ENCODE measurements around the gene PLCD1.
"Not testable (repeated sequence)": the region's sequence is repeated elsewhere in the genome, so short reads cannot be mapped to it uniquely, and the experiment has no call there.

PLCD1 gene

DNA sequence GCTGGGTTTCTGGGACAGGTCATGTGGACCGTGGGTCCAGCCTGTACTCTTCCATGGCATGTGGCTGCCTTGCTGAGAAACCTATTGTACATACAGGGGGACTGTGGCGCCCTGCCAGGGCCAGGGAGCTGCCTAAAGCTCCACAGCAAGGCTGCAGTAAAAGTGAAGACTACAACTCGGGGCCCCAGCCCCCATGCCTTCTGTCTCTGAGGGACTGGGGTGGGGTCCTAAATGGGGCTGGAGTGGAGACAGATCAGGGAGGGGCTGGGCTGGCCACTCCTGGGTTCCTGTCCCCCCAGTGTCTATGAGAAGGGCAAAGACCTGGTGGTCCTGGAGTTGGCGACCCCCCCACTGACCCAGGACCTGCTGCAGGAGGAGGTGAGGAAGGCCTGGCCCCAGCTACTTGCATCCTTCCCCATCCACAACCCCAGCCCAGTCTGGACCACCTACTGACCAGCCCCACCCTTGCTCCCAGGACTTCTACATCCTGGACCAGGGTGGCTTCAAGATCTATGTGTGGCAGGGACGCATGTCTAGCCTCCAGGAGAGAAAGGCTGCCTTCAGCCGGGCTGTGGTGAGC lies 31.6 kb downstream of the PLCD1 start:
- no peak for DNase-seq

GRCh38 chr3:37997342-37997741 lies 32.1 kb downstream of the PLCD1 start:
- no peak for DNase-seq

DNA sequence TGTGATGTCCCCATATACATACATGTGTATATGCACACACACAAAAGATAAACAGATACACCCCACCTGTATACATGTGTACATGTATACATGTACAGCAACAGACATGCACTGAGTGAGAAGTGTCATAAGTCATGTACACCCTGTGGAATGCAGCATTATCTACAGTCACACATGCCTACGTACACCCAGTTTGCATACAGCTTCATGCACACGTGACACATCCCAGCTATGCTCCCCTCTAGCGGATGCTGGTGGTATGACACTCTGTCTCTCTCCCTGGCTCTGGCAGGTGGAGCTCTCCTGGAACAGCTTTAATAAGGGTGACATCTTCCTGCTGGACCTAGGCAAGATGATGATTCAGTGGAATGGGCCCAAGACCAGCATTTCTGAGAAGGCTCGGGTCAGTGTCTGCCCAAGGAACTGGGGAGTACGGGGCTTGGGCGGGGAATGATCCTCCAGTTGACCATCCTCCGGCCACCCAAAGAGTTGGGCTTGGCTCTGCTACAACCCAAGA lies 32.6 kb downstream of the PLCD1 start:
- DNase-seq = peak; percentile 93

DNA sequence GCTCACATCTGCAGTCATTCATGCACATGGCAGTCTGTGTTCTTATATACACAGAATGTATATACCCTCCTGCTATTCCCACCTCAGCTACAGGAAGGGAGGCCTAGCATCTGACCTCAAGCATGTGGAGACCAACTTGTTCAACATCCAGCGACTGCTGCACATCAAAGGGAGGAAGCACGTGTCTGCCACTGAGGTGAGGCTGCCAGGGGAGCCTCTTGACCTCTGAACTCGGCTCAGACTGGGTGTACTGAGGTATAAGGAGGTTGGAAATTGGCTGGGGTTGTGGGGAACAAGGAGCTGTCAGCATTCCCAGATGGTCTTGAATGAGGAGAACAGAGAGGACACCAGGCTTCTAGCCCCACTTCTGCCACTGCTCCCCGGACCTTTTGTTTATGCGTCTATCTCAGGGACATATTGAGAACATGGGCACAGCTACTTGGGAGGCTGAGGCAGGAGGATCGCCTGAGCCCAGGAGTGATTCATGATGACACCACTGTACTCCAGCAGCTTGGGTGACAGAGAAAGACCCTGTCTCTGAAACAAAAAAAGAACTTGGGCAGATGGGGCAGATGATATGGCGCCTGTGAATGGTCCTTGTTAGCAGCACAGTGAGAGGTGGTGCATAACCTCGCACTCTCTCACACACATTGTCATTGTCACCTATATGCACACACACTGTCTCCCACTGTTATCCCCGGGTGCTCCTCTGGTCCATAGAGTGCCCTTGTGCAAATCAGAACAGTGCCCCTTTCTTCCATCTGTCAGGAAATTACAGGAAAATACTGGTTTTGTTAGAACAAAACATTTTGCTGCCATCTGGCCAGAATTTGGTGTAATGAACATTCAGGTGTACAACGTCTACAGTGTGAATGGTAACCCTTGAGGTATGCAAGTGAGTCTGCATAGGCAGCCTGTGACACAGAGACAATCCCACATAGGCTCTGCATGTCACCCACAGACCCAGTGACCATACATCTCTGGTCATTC lies 33.5 kb downstream of the PLCD1 start:
- no peak for DNase-seq

DNA sequence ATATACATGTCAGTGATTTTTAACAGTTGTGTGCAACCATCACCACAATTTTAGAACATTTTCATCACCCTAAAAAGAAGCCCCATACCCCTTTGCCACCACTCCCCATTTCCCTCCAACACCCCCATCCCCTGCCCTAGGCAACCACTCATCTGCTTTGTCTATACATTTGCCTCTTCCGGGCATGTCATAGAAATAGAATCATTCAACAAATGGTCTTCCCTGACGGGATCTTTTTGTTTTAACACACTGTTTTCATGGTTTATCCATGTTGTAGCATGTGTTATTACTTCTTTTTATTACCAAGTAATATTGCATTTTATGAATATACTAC lies 34.8 kb downstream of the PLCD1 start:
- DNase-seq = no peak

DNA sequence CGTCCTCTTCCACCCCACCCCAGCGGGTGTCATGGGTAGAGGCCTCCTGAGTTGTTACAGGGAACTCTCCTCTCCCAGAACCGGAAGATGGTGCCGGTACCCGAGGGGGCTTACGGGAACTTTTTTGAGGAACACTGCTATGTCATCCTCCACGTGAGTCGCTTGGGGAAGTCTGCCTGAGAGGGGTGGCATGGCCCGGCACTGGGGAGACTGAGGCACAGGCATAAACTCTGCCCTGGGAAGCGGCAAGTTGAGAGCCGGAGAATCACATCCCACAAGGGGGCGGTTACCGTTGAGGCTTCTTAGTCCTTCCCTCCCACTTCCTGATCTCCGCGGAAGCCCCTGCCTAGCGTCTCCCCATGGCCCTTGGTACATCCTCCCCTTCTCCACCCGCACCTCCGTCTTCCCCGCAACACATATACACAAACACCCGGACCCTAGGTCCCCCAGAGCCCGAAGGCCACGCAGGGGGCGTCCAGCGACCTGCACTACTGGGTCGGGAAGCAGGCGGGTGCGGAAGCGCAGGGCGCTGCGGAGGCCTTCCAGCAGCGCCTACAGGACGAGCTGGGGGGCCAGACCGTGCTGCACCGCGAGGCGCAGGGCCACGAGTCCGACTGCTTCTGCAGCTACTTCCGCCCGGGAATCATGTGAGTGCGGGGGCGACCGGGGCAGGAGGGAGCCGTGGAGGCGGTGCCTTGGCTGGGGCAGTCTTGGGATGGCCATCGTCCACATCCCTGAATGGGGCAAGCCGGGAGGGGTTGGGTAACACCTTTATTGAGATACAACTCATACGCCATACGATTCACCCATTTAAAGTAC lies 35.4 kb downstream of the PLCD1 start:
- DNase-seq = peak; percentile 92

GRCh38 chr3:37993460-37993819 lies 36.0 kb downstream of the PLCD1 start:
- no peak for DNase-seq

DNA sequence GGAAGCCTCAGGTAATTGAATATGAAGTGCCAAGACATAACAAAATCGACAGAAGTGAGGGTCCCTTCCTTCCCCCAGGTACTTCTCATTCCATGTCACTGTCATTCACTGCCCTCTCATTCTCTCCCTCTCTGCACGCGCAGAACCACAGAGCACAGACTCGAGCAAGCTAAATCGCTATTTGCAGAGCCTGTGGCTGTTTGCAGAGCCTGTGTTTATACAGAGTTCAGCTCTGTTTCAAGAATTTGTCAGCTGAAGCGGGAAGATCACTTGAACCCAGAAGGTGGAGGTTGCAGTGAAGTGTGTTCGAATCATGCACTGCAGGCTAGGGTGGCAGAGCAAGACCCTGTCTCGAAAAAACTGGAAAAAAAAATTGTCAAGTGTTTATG lies 36.4 kb downstream of the PLCD1 start:
- DNase-seq = no peak

DNA sequence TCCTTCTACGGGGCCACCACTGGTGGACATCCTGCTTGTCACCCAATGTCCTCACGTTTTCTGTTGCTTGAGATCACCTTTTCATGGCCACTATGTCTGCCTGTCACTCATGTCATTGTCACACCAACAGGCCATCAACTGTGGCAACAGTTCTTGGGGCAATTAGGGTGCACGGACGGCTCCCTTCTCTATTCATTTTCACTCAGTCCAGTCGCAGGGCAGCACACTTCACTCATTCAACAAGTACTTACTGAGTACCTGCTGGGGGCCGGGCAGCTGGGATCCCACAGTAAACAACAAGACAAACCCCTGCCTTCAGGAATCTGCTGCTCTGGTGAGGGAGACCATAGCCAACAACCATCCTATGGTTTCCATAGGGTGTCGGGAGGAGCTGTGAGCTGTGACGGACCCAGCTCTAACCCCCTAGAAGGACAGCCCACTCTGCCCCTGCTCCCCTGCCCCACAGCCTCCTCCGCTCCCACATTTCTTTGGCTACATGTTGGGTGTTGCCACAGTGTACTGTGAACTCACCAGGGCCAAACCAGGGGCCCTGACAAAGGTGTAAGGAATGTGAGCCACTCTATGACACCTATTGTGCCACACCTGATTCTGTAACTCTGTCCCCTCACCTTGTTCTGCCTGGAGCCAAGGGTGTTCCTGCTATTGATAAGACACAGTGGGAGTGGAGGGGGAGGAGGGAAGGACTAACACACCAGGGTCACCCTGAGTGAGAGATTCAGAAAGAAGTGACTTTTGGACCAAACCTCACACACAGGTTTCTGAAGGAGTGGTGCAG lies 37.0 kb downstream of the PLCD1 start:
- DNase-seq = no peak

- no peak for DNase-seq
Measured at GRCh38 chr3:37991823-37992222, 37.6 kb downstream of the PLCD1 start.

DNA sequence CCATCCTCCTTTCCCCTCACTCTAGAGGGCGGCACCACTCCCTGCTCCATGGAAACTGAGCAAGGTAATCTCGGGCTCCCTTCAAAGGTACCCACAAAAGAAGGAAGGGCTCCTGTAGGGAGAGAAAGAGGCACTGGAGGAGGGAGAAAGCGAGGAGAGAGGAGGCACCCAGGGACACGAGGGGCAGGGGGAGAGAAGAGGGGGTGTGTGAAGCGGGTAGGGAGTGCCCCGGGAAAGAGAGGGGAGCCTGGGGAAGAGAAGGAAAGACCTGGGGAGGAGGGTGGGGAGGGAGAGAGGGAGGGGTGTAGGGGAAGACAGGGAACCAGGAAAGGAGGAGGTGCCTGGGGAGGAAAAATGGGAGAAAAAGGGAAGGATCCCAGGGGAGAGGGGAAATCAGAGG lies 38.3 kb downstream of the PLCD1 start:
- DNase-seq = no peak

DNA sequence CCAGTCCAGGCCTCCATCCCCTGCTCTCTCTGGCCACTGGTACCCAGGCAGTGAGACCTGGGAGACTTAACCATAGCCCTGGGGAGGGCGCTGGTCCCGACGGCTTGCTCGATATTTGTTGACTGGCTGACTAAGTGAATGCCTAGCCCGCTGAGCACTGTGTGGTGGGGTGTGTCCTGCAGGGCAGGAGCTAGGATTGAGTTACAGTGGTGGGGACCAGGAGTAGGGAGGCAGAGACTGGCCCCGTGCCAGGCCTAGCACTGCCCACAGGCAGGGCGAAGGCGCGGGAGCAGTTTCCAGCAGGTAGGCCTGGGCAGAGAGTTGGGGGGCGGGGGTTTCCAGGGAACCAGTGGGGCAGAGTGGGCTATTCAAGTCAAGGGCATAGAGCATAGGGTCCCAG lies 38.9 kb downstream of the PLCD1 start, which contains the start of gene VILL:
TSS of gene VILL (plus strand) at position 260 of the 400 bp plus-strand sequence. CDS start 2,887 bp downstream, outside the sequence.
- peak; percentile 47 for DNase-seq

- no peak for DNase-seq
Measured at GRCh38 chr3:37989821-37990480, 39.5 kb downstream of the PLCD1 start.

- DNase-seq = no peak
Measured at GRCh38 chr3:37988931-37989525, 40.4 kb downstream of the PLCD1 start.

DNA sequence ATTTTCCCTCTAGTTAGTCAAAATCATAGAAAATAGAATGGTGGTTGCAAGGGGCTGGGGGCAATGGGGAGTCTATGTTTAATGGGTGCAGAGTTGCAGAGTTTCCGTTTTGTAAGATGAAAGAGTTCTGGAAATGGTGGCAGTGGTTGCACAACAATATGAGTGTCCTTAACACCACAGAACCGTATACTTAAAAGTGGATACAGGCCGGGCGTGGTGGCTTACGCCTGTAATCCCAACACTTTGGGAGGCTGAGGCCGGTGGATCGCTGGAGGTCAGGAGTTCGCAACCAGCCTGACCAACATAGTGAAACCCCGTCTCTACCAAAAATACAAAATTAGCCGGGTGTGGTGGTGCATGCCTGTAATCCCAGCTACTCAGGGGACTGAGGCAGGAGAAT lies 41.1 kb downstream of the PLCD1 start:
- not testable (repeated sequence) for DNase-seq

GRCh38 chr3:37987751-37988179 lies 41.7 kb downstream of the PLCD1 start:
- peak; percentile 49 for DNase-seq

DNA sequence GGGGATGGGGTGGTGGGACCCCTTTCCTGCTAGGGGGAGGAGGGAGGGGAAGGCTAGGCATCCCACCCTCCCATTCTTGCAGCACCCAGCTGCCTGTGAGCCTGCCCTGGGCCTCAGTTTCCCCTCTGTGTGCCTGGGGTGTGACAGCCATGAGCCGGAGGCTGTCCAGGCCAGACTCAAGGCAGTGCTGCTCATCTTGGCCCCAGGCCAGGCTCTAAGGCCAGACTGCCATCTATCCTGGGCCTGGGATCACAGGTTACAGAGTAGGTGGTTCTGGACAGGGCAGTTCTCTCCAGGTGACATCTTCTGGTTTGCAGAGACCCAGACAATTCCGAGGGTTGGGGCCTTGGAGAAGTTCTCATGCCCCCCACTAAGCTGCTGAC lies 42.1 kb downstream of the PLCD1 start:
- DNase-seq = no peak

DNA sequence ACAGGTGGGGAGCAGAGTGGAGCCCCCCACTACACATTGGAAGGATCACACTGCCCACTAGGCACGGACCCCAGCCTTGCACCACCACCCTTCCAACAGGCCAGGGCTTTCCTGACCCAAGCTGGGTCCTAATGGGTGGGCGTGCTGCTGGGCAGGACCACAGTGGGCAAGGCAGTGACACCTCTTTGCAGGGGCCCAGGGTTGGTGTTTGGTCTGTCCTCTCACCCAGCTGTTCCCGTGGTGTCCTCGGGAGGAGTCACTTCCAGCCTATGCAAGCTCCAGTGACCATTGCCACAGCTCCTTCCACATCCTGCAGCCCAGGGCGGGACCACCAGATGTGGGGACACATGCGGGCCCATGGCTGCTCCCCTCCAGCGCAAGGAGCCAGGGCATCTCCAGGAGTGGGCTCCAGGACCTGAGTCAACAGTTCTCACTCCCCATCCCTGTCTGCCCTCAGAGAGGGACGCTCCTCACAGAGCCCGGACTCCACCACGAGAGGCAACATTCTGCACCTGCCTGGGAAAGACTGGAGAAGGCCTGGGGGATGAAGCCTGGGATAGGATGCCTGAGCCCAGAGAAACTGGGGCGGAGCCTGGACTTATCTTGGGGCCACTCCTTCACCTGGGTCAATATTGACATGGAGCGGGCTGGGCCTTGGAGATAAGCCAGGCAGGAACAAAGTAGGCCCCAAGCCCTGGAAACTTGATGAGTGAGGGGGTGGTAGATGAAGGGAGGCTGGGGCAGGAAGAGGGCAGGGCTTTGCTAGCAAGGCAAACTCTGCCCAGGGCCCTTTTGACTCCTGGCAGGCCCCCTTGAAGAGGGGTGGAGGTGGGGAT lies 42.7 kb downstream of the PLCD1 start:
- DNase-seq = peak; percentile 48

DNA sequence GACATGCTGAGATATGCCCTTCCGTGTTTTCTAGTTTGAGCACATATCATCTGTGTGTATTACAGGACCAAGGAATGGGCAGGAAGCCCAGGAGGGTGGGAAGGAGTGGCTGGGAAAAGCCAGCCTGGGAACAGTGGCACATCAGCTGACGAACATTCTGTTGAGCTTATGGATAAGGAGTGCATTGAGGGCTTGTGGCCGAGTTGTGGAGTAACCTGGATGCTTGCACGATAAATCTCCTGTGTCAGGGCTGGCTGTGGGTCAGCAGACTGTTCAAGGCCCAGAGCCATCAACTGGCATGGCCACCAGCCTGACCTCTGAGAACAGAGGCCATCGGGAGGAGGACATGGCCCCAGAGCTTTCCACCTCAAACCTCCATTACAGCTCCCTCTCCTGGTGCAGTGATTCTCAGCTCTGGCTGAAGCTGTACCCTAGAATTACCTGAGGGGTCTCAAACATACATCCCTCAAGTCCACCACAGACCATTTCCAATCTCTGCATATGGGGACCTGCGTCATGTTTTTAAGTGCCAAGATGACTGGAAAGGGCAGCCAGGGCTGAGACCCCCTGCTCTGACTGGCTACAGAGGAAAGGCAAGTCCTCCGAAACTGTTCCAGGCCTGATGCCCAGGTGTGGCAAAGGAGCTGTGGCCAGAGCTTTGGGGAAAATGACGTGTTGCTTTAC lies 43.7 kb downstream of the PLCD1 start:
- peak; percentile 43 for DNase-seq

- DNase-seq = no peak
Measured at GRCh38 chr3:37984596-37984995, 44.8 kb downstream of the PLCD1 start.

Data from activated CD8-positive, alpha-beta memory T cell treated with anti-CD3 and anti-CD28 coated beads for 24 hours (primary cell).